ENCODE results near the gene SIRT3. TPM values are rescaled to one million over a fixed set of nuclear protein-coding genes. Genes with fewer than 3 reads are reported as not detected.

Gene SIRT3
- total RNA-seq, 1 experiment from 2014 or later = 13.8 TPM

GRCh38 chr11:281486-282161, 45.5 kb upstream of the SIRT3 start:
- H3K9me2 ChIP-seq (replicated peaks; ENCODE audit: low read length) = no peaks in the 10 kb centered on the region
- H3K4me2 ChIP-seq (ENCODE audit: low read length) = no peak overlapping the region
- H3K27ac ChIP-seq (ENCODE audit: low read length) = no peak overlapping the region
- no peaks in the 10 kb centered on the region for H4K20me1 ChIP-seq (ENCODE audit: low read length)
- no peaks in the 10 kb centered on the region for H3F3A ChIP-seq (ENCODE audit: low read length, unreplicated experiment)
- ChIA-PET POLR2A (ENCODE audit: unreplicated experiment) (no interaction called here), CTCF (no interaction called here)
- no peaks in the 10 kb centered on the region for H3K79me2 ChIP-seq (ENCODE audit: low read length)
- H2AFZ ChIP-seq (ENCODE audit: low read length) = no peak overlapping the region
- no peaks in the 10 kb centered on the region for H3K4me1 ChIP-seq (ENCODE audit: insufficient read depth, low read length)
- ATAC-seq (no peak), DNase-seq (no peak)
- H3K27me3 ChIP-seq (ENCODE audit: low read length) = peaks cover 22% of the 10 kb centered on the region
- H3K9me3 ChIP-seq (ENCODE audit: low read length) = no peaks in the 10 kb centered on the region
- no peaks in the 10 kb centered on the region for H3K36me3 ChIP-seq (ENCODE audit: low read depth, low read length)
- no TSS peak for BruUV-seq (replicated peaks)
- intact Hi-C loops (cut with micrococcal nuclease) = no loop called here
- TF ChIP-seq CTCF (conservative IDR thresholded peaks at IDR 0.05; ENCODE audit: low read depth, low read length) = no peak
- TF ChIP-seq EZH2phosphoT487 (IDR thresholded peaks at IDR 0.05; ENCODE audit: borderline replicate concordance, low read length) = no peak
- TF ChIP-seq EZH2 (IDR thresholded peaks at IDR 0.05; ENCODE audit: low read length, unreplicated experiment) = no peak
- H3K9ac ChIP-seq (ENCODE audit: low read length) = no peak overlapping the region
- no peak overlapping the region for H3K4me3 ChIP-seq (ENCODE audit: low read length)

- ATAC-seq = no peak
- H3K27me3 ChIP-seq (ENCODE audit: low read length) = peaks cover 22% of the 10 kb centered on the region
- H4K20me1 ChIP-seq (ENCODE audit: low read length) = no peaks in the 10 kb centered on the region
- intact Hi-C loops (cut with micrococcal nuclease) = no loop called here
- H3K4me3 ChIP-seq (ENCODE audit: low read length) = no peak overlapping the region
- no TSS peak for BruUV-seq (replicated peaks)
- ChIA-PET POLR2A (ENCODE audit: unreplicated experiment) (no interaction called here), CTCF (no interaction called here)
- H3K27ac ChIP-seq (ENCODE audit: low read length) = no peak overlapping the region
- DNase-seq = no peak
- H3K9me2 ChIP-seq (replicated peaks; ENCODE audit: low read length) = no peaks in the 10 kb centered on the region
- no peaks in the 10 kb centered on the region for H3F3A ChIP-seq (ENCODE audit: low read length, unreplicated experiment)
- H3K79me2 ChIP-seq (ENCODE audit: low read length) = no peaks in the 10 kb centered on the region
- H3K9me3 ChIP-seq (ENCODE audit: low read length) = no peaks in the 10 kb centered on the region
- H3K9ac ChIP-seq (ENCODE audit: low read length) = no peak overlapping the region
- H3K36me3 ChIP-seq (ENCODE audit: low read depth, low read length) = no peaks in the 10 kb centered on the region
- TF ChIP-seq CTCF (conservative IDR thresholded peaks at IDR 0.05; ENCODE audit: low read depth, low read length) (no peak), EZH2phosphoT487 (IDR thresholded peaks at IDR 0.05; ENCODE audit: borderline replicate concordance, low read length) (no peak), EZH2 (IDR thresholded peaks at IDR 0.05; ENCODE audit: low read length, unreplicated experiment) (no peak)
- no peaks in the 10 kb centered on the region for H3K4me1 ChIP-seq (ENCODE audit: insufficient read depth, low read length)
- H2AFZ ChIP-seq (ENCODE audit: low read length) = no peak overlapping the region
- no peak overlapping the region for H3K4me2 ChIP-seq (ENCODE audit: low read length)
These were observed 44.8 kb upstream of the SIRT3 start for GRCh38 chr11:280706-281485.

All from PC-3 (cell line).